ENCODE data around the gene TMEM248. TPM values are rescaled to one million over a fixed set of nuclear protein-coding genes. Genes with fewer than 3 reads are reported as not detected.
"Not testable (repeated sequence)": the region's sequence is repeated elsewhere in the genome, so short reads cannot be mapped to it uniquely, and the experiment has no call there.

TMEM248 gene
- total and polyA plus RNA-seq, 10 of the 15 experiments (the other 5 are each of a cell fraction or from before 2014, with no cell fraction given): 6.3 to 93.5 (median 64.9) TPM

GRCh38 chr7:66911191-66911590, 9.8 kb upstream of the TMEM248 start:
- H3K9ac ChIP-seq (ENCODE audit: control insufficient read depth, insufficient read depth, low read length); POLR2A ChIA-PET; H4K20me1 ChIP-seq (ENCODE audit: control insufficient read depth, insufficient read depth); ATAC-seq; H3K36me3 ChIP-seq (ENCODE audit: control insufficient read depth in 2 of 2, insufficient read depth in 2 of 2, low read length in 1 of 2); H3K9me3 ChIP-seq (replicated peaks; ENCODE audit: control insufficient read depth, insufficient read depth, low read length); SMC1A ChIA-PET (ENCODE audit: uncharacterized antibody, unreplicated experiment); CTCF ChIA-PET; FAIRE-seq; H2AFZ ChIP-seq (ENCODE audit: control insufficient read depth, low read depth, low read length); DNase-seq (ENCODE audit: low read depth, low spot score); H3K27ac ChIP-seq (ENCODE audit: control insufficient read depth, insufficient read depth); intact Hi-C loops (cut with micrococcal nuclease; ENCODE audit: unreplicated experiment); in situ Hi-C loops (cut with MboI); H3K4me2 ChIP-seq (ENCODE audit: control insufficient read depth, insufficient read depth); BruUV-seq (replicated peaks); H3K4me3 ChIP-seq; H3K79me2 ChIP-seq (ENCODE audit: control insufficient read depth, insufficient read depth, low read length); RAD21 ChIA-PET (ENCODE audit: unreplicated experiment); H3K4me1 ChIP-seq (ENCODE audit: control insufficient read depth, insufficient read depth, low read length); H3K27me3 ChIP-seq (replicated peaks in 1 of 2; ENCODE audit: control insufficient read depth in 2 of 2, insufficient read depth in 2 of 2, low read length in 1 of 2): not testable (repeated sequence)
- WGBS (ENCODE audit: insufficient coverage, insufficient replicate concordance, low lambda C conversion rate, missing lambda C conversion rate): 100% methylated on average over 2 of the region's 2 CpGs

GRCh38 chr7:66912195-66912594, 8.8 kb upstream of the TMEM248 start:
- no peaks in the 10 kb centered on the region for H3K27me3 ChIP-seq (replicated peaks in 1 of 2; ENCODE audit: control insufficient read depth in 2 of 2, insufficient read depth in 2 of 2, low read length in 1 of 2)
- H2AFZ ChIP-seq (ENCODE audit: control insufficient read depth, low read depth, low read length): no peak overlapping the region
- CTCF ChIA-PET: no interaction called here
- DNase-seq (ENCODE audit: low read depth, low spot score): no peak
- SMC1A ChIA-PET (ENCODE audit: uncharacterized antibody, unreplicated experiment): no interaction called here
- no peak for ATAC-seq
- in situ Hi-C loops (cut with MboI): no loop called here
- no peak overlapping the region for H3K27ac ChIP-seq (ENCODE audit: control insufficient read depth, insufficient read depth)
- POLR2A ChIA-PET: interaction anchor here (0.5 kb wide), 1 partner anchor 9 kb away, joined by 3 read pairs; the partner anchor contains the start of gene TMEM248
- RAD21 ChIA-PET (ENCODE audit: unreplicated experiment): no interaction called here
- no TSS peak for BruUV-seq (replicated peaks)
- no peak overlapping the region for H3K4me2 ChIP-seq (ENCODE audit: control insufficient read depth, insufficient read depth)
- 94% methylated on average over 2 of the region's 2 CpGs for WGBS (ENCODE audit: insufficient coverage, insufficient replicate concordance, low lambda C conversion rate, missing lambda C conversion rate)
- no peaks in the 10 kb centered on the region for H3K36me3 ChIP-seq (ENCODE audit: control insufficient read depth in 2 of 2, insufficient read depth in 2 of 2, low read length in 1 of 2)
- H3K9ac ChIP-seq (ENCODE audit: control insufficient read depth, insufficient read depth, low read length): no peak overlapping the region
- no peaks in the 10 kb centered on the region for H3K79me2 ChIP-seq (ENCODE audit: control insufficient read depth, insufficient read depth, low read length)
- H3K9me3 ChIP-seq (replicated peaks; ENCODE audit: control insufficient read depth, insufficient read depth, low read length): no peaks in the 10 kb centered on the region
- intact Hi-C loops (cut with micrococcal nuclease; ENCODE audit: unreplicated experiment): no loop called here
- no peak for FAIRE-seq
- no peaks in the 10 kb centered on the region for H4K20me1 ChIP-seq (ENCODE audit: control insufficient read depth, insufficient read depth)
- peaks cover 2% of the 10 kb centered on the region; the same call in 1 of the 2 replicates for H3K4me1 ChIP-seq (ENCODE audit: control insufficient read depth, insufficient read depth, low read length)
- H3K4me3 ChIP-seq: no peak overlapping the region
- TF ChIP-seq NRF1 (conservative IDR thresholded peaks at IDR 0.05; ENCODE audit: low read depth, low read length) (no peak), EED (IDR thresholded peaks at IDR 0.05; ENCODE audit: low read depth) (no peak), BMI1 (IDR thresholded peaks at IDR 0.05; ENCODE audit: borderline replicate concordance) (no peak), BCL3 (IDR thresholded peaks at IDR 0.05; ENCODE audit: borderline replicate concordance, insufficient read depth, low read depth, low read length, poor library complexity, severe bottlenecking) (no peak), SPI1 (IDR thresholded peaks at IDR 0.05; ENCODE audit: borderline replicate concordance, insufficient read depth, low read depth, low read length) (no peak), ZNF622 (IDR thresholded peaks at IDR 0.05) (no peak), RELB (IDR thresholded peaks at IDR 0.05; ENCODE audit: low read depth) (no peak), EZH2 (IDR thresholded peaks at IDR 0.05; ENCODE audit: borderline replicate concordance, control insufficient read depth, low read depth, low read length) (no peak), SP1 (IDR thresholded peaks at IDR 0.05; ENCODE audit: low read depth, low read length) (no peak), PRDM15 (CRISPR knock-in tag; IDR thresholded peaks at IDR 0.05) (no peak), SREBF2 (IDR thresholded peaks at IDR 0.05; ENCODE audit: low read length) (no peak)

All from GM12878 (cell line).